Calu3 (cell line): ENCODE results near the gene MOB3C. TPM values are rescaled to one million over a fixed set of nuclear protein-coding genes. Genes with fewer than 3 reads are reported as not detected.
A peak's percentile ranks its signal among the peaks of the same experiment; 100 is the strongest.

ENCODE experiments used
- BruUV-seq: library from RNA; stranded (reverse); fragments of 400-500 nt; replicated peaks from 2 replicates; lab custom pipeline; 2021; lab: Mats Ljungman, UMichigan
- CTCF ChIA-PET: fragments of 300-600 bp; sonication (Branson Sonifier 250); formaldehyde crosslinking; loops from one replicate; lab custom pipeline; 2022; ENCODE audit warnings: antibody characterized with exemption; lab: Charles Lee
- DNase-seq: peaks from one replicate; pipeline ENCODE4 v3.0.0; 2022
- H3K27ac Mint-ChIP-seq: one replicate; pipeline ENCODE4 v1.8.0; 2022; ENCODE audit warnings: mixed read lengths; ENCODE audit not compliant: unreplicated experiment
- H3K27me3 Mint-ChIP-seq: one replicate; pipeline ENCODE4 v1.8.0; 2022; ENCODE audit warnings: mixed read lengths; ENCODE audit not compliant: unreplicated experiment
- H3K36me3 Mint-ChIP-seq: one replicate; pipeline ENCODE4 v1.8.0; 2022; ENCODE audit warnings: mild to moderate bottlenecking, moderate library complexity, mixed read lengths; ENCODE audit not compliant: insufficient read depth, unreplicated experiment
- H3K4me1 Mint-ChIP-seq: one replicate; pipeline ENCODE4 v1.8.0; 2022; ENCODE audit warnings: mild to moderate bottlenecking, low read depth, mixed read lengths; ENCODE audit not compliant: unreplicated experiment
- H3K4me3 Mint-ChIP-seq: one replicate; pipeline ENCODE4 v1.8.0; 2022; ENCODE audit warnings: mild to moderate bottlenecking, low read depth, moderate library complexity, mixed read lengths; ENCODE audit not compliant: unreplicated experiment
- H3K9me3 Mint-ChIP-seq: one replicate; pipeline ENCODE4 v1.8.0; 2022; ENCODE audit warnings: low read depth, mixed read lengths; ENCODE audit not compliant: unreplicated experiment
- CTCF ChIP-seq: fragments of 200-600 bp; IDR thresholded peaks from one replicate; pipeline ENCODE4 v1.8.0; 2022; ENCODE audit warnings: antibody characterized with exemption; ENCODE audit not compliant: unreplicated experiment
- intact Hi-C: fragments of 100-400 bp; cut with micrococcal nuclease; formaldehyde crosslinking; loops from one replicate; pipeline ENCODE4 v1.10.0; 2022; ENCODE audit not compliant: unreplicated experiment
- total RNA-seq: library from RNA; stranded (reverse); gene quantifications from 2 replicates; pipeline ENCODE4 v1.2.3, GENCODE V29; 2022

MOB3C gene
- total RNA-seq, 1 experiment from 2014 or later = 8.3 TPM

- Mint-ChIP-seq H3K27ac (no peak overlapping the region), H3K9me3 (no peaks in the 10 kb centered on the region), H3K36me3 (no peaks in the 10 kb centered on the region), H3K4me1 (no peaks in the 10 kb centered on the region), H3K27me3 (peaks cover 12% of the 10 kb centered on the region), H3K4me3 (no peak overlapping the region)
- intact Hi-C loops = loop anchor here (2.0 kb wide), 1 partner anchor 102 kb away; no protein-coding TSS in a partner anchor
- BruUV-seq = no TSS peak
- TF ChIP-seq CTCF = no peak
- peak; percentile 63 for DNase-seq
- CTCF ChIA-PET = interaction anchor here (1.3 kb wide), 1 partner anchor 12 kb away, joined by 4 read pairs; no protein-coding TSS in a partner anchor
These were observed 5.7 kb upstream of the MOB3C start for GRCh38 chr1:46622344-46622743.

GRCh38 chr1:46621930-46622329 is 5.3 kb upstream of the MOB3C start:
- Mint-ChIP-seq H3K9me3 (no peaks in the 10 kb centered on the region), H3K4me3 (no peak overlapping the region), H3K36me3 (peaks cover 3% of the 10 kb centered on the region), H3K27me3 (peaks cover 12% of the 10 kb centered on the region), H3K4me1 (no peaks in the 10 kb centered on the region), H3K27ac (no peak overlapping the region)
- no peak for TF ChIP-seq CTCF
- no TSS peak for BruUV-seq
- intact Hi-C loops = loop anchor here (2.0 kb wide), 1 partner anchor 103 kb away; no protein-coding TSS in a partner anchor
- no peak for DNase-seq
- CTCF ChIA-PET = interaction anchor here (1.3 kb wide), 1 partner anchor 12 kb away, joined by 4 read pairs; no protein-coding TSS in a partner anchor

- CTCF ChIA-PET = interaction anchor here (1.3 kb wide), 1 partner anchor 105 kb away, joined by 4 read pairs; no protein-coding TSS in a partner anchor
- intact Hi-C loops = no loop called here
- peaks cover 12% of the 10 kb centered on the region for H3K27me3 Mint-ChIP-seq
These were observed 3.1 kb upstream of the MOB3C start for GRCh38 chr1:46619656-46620258.

GRCh38 chr1:46618754-46619415 is 2.3 kb upstream of the MOB3C start:
- CTCF ChIA-PET = interaction anchor here (0.6 to 1.4 kb wide), 2 partner anchors 106 to 180 kb away, joined by 3 read pairs; no protein-coding TSS in a partner anchor
- intact Hi-C loops = no loop called here

More at GRCh38 chr1:46619656-46620258, 3.1 kb upstream of the MOB3C start:
- no TSS peak for BruUV-seq
- Mint-ChIP-seq H3K36me3 (peaks cover 14% of the 10 kb centered on the region), H3K9me3 (no peaks in the 10 kb centered on the region), H3K27ac (no peak overlapping the region), H3K4me1 (peaks cover 15% of the 10 kb centered on the region), H3K4me3 (no peak overlapping the region)
- no peak for TF ChIP-seq CTCF
- DNase-seq = no peak

More at GRCh38 chr1:46618754-46619415, 2.3 kb upstream of the MOB3C start:
- H3K9me3 Mint-ChIP-seq = no peaks in the 10 kb centered on the region
- peaks cover 15% of the 10 kb centered on the region for H3K4me1 Mint-ChIP-seq
- DNase-seq = no peak
- no peak for TF ChIP-seq CTCF
- no peak overlapping the region for H3K27ac Mint-ChIP-seq
- H3K36me3 Mint-ChIP-seq = peaks cover 14% of the 10 kb centered on the region
- peaks cover 12% of the 10 kb centered on the region for H3K27me3 Mint-ChIP-seq
- H3K4me3 Mint-ChIP-seq = no peak overlapping the region
- BruUV-seq = no TSS peak
